Endometrium (tissue), 2 donors: Measurements from ENCODE around the gene NABP2.
A peak's percentile ranks its signal among the peaks of the same experiment; 100 is the strongest.

Source experiments
- FAIRE-seq: peaks from 2 replicates; lab custom pipeline; 2012; peaks lifted over from hg19 to GRCh38; lab: Jason Lieb, UNC
- donor health status: control.
- donor health status: control.

NABP2 gene

GRCh38 chr12:56213878-56214277 is 10.3 kb upstream of the NABP2 start:
- no peak for FAIRE-seq

- FAIRE-seq = no peak
Observed at GRCh38 chr12:56216461-56216860, 7.7 kb upstream of the NABP2 start.

- no peak for FAIRE-seq
Observed at GRCh38 chr12:56219840-56220239, 4.3 kb upstream of the NABP2 start.

- FAIRE-seq = no peak
Observed at GRCh38 chr12:56220611-56221231, 3.4 kb upstream of the NABP2 start.

- no peak for FAIRE-seq
Observed at GRCh38 chr12:56221232-56221756, 2.8 kb upstream of the NABP2 start.

- peak; percentile 91 for FAIRE-seq
Observed at GRCh38 chr12:56221757-56222530, 2.2 kb upstream of the NABP2 start, which contains the start of gene RNF41. TSS of gene RNF41 (minus strand) at chr12:56221922. CDS start at chr12:56214047, 7,875 bp downstream.

- FAIRE-seq = no peak
Observed at GRCh38 chr12:56222531-56222895, 1.6 kb upstream of the NABP2 start.

- FAIRE-seq = no peak
Observed at GRCh38 chr12:56223571-56224101, 506 bp upstream of the NABP2 start.

DNA sequence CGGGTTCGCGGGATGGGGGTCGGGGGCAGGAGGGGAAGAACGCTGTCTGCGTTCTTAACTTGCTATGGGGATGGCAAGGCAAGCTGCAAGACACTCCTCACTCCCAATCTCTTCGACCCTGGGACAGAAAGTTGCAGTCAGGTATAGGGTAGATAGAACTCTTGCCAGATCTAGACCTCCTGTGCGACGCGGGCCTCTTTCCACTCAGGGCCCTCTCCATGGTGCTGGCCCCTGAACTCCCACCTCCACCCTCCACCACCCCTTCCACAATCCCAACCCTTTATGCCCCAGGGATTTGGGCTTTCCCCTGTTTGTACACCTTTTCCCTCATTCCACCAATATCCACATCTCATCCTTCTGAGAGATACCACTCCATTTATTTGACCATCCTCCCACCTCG is 812 bp downstream of the NABP2 start:
- no peak for FAIRE-seq

DNA sequence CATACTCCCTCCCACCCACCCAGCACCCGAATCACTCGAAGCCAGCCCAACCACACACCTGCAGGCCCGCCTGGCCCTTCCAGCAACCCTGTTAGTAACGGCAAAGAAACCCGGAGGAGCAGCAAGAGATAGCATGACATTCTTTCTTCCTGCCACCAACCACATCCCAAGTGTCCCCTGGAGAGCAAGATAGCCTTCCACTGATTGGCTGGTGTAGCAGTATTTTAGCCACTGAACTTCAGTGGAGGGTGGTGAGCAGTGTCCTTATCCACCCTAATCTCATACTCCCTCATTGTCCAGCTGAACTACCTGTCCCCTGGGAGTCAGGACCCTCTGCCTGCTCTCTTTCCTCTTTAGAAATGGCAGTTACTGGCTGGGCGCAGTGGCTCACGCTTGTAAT is 4.9 kb downstream of the NABP2 start:
- no peak for FAIRE-seq

GRCh38 chr12:56229916-56230431 is 5.8 kb downstream of the NABP2 start, which contains the start of gene SLC39A5:
TSS of gene SLC39A5 (plus strand) at chr12:56230051. CDS start at chr12:56231275, 1,224 bp downstream.
- FAIRE-seq = no peak

GRCh38 chr12:56230432-56231183 is 6.5 kb downstream of the NABP2 start:
- FAIRE-seq = no peak

GRCh38 chr12:56231184-56231582 is 7.0 kb downstream of the NABP2 start:
- no peak for FAIRE-seq

GRCh38 chr12:56234746-56235436 is 10.7 kb downstream of the NABP2 start:
- no peak for FAIRE-seq

DNA sequence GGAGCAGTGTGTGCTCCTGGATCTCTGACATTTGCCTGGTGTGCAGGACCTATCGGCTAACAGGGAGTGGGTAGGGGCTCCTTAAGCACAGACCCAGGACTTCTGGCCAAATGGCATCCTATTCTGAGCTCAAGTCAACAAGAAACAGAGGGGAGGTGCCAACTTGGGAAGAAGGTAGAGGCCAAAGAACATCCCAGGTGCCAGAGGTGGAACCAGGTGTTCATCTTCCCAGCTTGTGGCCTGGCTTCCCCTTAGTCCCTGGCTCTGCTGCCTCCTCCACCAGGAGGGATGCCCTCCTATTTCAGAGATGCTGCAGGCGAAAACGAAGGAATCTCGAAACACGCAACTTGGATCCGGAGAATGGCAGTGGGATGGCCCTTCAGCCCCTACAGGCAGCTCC is 11.9 kb downstream of the NABP2 start:
- FAIRE-seq = no peak

DNA sequence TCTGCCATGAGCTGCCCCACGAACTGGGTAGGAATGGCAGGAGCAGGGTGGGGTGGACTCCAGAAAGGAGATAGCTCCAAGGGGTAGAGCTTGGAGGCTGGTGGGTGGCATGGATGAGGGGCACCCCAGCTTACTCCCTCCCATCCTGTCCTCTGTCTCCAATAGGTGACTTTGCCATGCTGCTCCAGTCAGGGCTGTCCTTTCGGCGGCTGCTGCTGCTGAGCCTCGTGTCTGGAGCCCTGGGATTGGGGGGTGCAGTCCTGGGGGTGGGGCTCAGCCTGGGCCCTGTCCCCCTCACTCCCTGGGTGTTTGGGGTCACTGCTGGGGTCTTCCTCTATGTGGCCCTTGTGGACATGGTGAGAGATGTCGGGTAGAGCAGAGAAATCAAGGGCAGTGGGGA is 12.8 kb downstream of the NABP2 start:
- no peak for FAIRE-seq

DNA sequence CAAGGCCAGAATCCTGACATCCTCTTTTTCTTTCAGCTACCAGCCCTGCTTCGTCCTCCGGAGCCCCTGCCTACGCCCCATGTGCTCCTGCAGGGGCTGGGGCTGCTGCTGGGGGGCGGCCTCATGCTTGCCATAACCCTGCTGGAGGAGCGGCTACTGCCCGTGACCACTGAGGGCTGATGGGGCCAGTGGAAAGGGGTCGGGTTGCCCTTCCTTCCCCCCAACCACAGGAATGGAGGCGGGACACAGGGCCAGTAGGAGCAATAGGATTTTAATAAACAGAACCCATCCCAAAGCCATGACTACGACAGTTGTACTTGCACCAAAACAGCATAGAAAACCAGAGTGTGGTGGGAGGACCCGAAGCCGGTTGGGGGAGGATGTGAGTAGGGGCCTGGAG is 13.4 kb downstream of the NABP2 start:
- no peak for FAIRE-seq

DNA sequence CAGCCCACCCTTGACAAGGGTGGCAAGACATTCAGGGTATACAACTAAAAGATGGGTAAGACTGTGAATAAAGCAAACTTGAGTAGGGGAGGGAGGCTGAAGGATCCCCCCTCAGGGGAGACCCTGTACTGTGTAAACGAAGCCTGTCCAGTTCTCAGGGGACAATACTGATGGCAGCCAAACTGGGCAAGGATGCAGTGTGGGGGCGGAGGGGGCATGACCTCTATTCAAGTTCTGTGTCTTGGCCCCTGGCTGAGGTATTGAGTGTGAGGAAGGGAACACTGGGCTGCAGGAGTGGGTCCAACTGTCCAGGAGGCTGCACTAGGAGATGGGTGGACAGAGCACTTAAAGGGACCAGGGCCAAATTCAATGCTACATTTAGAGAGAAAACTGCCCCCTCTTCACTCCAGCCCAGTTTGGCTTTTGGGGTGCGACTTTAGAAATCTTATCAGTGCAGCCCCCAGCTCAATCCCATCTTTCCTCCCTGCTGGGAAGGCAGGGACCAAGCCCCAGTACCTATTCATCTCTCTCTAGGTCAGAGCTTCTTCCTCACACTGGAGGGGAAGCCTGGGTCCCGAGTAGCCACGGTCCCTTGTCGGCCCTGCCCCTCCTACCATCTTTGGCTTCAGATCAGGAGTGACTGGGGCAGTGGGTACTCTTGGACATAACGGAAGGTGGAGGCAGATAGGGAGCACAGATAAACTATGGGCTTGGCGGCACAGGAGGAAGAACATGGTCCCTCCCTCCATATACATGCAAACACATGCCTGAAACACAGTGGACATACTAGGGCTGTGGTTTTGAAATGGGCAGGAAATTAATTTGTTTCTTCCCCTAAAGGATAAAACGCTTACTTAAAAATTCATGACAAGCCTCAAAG is 17.5 kb downstream of the NABP2 start:
- FAIRE-seq = no peak

DNA sequence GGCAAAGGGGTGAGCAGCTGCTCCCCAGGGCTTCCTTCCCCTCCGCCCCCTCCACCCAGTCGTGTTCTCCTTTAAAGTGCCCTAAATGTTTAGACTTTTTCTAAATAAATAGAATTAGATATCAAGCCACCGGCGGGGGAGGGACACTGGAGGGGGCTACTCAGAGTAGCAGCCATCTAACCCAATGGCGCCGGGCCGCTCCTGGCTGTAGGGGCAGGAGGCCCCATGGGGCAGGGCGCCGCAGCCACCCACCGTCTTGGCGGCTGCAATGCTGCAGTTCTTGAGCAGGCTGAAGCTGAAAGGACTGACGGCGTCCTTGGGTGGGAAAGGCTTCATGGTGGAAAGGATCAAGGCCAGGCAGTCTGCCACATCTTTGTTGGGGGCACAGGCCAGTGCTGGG is 18.8 kb downstream of the NABP2 start:
- FAIRE-seq = no peak

- no peak for FAIRE-seq
Observed at GRCh38 chr12:56243731-56244181, 19.6 kb downstream of the NABP2 start.

DNA sequence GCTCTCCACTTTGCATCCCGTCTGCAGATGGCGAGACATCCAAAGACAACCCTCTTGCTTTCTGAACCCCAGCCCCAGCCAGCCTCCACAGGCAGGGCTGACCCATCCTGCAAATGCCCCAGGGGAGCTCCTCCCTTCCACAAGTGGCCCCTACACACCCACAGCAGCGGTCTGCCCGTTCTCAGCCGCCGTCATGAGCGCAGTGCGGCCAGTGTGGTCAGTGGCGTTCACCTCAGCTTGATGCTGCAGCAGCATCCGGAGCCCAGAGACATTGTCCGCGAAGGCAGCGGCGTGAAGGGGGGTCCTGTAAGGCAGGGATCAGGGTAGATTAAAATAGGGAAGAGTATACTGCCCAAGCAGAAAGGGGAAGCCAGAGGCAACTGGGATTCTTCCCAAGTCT is 20.4 kb downstream of the NABP2 start:
- FAIRE-seq = no peak
